HG03575 (cell line): ENCODE measurements around the gene VIM.

Source experiments
- ATAC-seq: cut with Tn5 transposase; IDR thresholded peaks from one replicate; pipeline ENCODE4 v1.9.1; 2021; ENCODE audit not compliant: unreplicated experiment, insufficient number of reproducible peaks, low FRiP score; ENCODE audit errors: extremely low read depth

The VIM gene

DNA sequence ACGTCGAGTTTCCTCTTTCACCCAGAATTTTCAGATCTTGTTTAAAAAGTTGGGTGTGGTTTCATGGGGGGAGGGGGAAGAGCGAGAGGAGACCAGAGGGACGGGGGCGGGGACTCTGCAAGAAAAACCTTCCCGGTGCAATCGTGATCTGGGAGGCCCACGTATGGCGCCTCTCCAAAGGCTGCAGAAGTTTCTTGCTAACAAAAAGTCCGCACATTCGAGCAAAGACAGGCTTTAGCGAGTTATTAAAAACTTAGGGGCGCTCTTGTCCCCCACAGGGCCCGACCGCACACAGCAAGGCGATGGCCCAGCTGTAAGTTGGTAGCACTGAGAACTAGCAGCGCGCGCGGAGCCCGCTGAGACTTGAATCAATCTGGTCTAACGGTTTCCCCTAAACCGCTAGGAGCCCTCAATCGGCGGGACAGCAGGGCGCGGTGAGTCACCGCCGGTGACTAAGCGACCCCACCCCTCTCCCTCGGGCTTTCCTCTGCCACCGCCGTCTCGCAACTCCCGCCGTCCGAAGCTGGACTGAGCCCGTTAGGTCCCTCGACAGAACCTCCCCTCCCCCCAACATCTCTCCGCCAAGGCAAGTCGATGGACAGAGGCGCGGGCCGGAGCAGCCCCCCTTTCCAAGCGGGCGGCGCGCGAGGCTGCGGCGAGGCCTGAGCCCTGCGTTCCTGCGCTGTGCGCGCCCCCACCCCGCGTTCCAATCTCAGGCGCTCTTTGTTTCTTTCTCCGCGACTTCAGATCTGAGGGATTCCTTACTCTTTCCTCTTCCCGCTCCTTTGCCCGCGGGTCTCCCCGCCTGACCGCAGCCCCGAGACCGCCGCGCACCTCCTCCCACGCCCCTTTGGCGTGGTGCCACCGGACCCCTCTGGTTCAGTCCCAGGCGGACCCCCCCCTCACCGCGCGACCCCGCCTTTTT is at the start of gene VIM:
VIM (plus strand) TSS at position 151 of the 925 bp plus-strand sequence. CDS start 1,182 bp downstream, outside the sequence.
- no peak for ATAC-seq

DNA sequence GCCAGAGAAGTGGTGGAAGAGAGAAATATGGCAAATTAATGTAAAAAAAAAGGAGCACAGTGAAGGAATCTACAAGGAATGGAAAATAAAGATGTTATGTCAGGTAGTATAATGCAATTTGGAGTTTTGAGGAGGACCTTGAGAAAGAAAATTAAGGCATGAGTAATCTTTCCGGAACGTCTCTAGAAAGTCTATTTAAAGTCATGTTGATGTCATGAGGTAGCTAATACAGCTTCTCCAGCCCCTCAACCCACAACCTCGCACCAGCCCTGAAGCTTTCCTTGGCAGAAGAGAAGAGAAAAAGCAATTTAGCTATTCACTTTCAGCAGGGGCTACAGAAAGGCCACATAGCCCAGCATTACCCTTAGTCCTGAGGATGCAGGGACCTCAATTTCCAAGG is 49.0 kb upstream of the VIM start:
- ATAC-seq, result no peak

- no peak for ATAC-seq
Observed at GRCh38 chr10:17181110-17181509, 46.9 kb upstream of the VIM start.

GRCh38 chr10:17181751-17182150 is 46.3 kb upstream of the VIM start:
- ATAC-seq, result no peak

DNA sequence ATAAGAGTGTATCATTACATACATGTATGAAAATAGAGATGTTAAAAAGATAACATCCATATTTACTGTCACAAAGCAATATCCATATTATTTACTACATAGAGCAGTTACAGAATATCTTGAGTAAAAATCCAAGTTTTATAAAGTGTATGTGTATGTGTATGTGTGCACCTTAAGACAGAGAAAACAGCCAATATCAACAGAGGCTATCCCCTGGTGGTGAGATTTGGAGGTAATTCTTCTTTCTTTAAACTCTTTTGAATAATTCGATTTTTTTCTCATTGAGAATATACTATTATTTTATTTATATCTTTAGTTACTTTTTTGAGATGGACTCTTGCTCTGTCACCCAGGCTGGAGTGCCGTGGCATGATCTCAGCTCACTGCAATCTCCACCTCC is 44.9 kb upstream of the VIM start:
- ATAC-seq, result no peak

DNA sequence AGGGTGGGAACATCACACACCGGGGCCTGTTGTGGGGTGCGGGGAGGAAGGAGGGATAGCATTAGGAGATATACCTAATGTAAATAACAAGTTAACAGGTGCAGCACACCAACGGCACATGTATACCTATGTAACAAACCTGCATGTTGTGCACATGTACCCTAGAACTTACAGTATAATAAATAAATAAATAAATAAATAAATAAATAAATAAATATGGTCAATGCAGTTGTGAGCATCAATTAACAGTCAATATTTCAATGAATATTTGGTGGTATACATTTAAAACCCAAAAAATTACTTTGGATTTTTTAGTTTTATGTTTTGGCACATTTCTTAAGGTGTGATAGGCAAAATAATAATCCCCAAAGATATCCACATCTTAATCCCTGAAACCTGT is 42.2 kb upstream of the VIM start:
- ATAC-seq, result no peak

- ATAC-seq, result no peak
Observed at GRCh38 chr10:17188644-17189172, 39.3 kb upstream of the VIM start.

DNA sequence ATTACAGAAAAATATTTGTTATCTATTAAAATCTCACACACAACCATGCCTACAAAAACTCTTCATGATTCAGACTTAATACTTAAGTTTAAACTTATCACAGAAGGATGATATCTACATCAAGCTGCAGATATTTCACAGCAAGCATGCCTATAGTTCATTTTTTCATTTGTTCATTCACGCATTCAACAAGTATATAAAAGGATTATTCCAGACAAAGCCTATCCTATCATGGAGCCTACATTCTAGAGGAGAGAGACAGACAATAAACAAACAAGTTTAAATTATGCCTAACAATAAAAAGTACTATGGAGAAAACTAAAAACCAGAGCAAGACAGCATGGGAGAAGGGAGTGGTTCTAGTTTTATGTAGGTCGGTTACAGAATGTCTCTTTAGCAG is 37.4 kb upstream of the VIM start:
- no peak for ATAC-seq

DNA sequence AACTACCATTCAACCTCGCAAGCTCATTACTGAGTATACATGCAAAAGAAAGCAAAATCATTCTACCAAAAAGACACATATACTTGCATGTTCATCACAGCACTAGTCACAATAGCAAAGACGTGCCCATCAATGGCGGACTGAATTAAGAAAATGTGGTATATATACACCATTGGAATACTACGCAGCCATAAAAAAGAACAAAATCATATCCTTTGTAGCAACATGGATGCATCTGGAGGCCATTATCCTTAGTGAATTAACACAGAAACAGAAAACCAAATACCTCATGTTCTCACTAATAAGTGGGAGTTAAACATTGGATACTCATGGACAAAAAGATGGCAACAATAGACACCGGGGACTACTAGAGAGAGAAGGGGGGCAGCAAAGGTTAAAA is 33.0 kb upstream of the VIM start:
- no peak for ATAC-seq

DNA sequence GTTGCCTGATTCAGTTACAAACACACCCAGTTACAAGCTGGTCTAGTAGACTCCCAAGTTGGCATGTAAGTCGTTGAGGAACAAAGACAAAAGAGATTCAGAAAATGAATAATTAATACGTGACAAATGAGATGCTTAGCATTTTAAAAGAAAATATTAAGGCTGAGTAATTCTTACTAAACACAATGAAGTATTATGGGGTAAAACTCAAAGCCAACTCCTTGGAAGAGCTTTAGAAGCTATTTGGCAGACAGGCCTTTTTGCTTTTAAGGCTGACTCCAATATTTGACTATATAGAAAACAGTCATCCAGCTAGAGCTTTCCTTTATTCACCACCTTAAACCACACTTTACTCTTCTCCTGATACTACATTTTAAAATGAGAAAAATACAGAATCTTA is 32.0 kb upstream of the VIM start:
- no peak for ATAC-seq

GRCh38 chr10:17196573-17196972 is 31.5 kb upstream of the VIM start:
- ATAC-seq, result no peak

DNA sequence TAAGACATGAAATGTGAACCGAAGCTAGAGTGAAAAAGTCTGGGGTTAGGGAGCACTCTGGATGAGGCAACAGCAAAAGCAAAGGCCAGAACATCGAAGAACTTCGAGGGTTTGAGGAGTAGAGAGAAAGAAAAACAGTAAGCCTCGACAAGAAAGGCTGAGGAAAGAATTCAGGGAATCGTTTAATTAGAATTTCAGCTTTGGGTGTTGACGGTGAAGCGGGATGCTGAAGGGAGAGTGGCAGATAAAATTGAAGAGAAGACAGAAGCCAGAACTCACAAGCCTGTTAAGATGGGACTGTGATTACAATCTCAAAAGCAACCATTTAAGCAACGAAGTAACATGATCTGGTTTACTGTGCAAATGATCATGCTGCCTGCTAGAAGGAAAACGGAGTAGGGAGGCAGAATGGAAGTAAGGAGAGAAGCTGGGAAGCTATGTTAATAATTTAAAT is 28.7 kb upstream of the VIM start:
- ATAC-seq, result no peak

- no peak for ATAC-seq
Observed at GRCh38 chr10:17200001-17200911, 27.8 kb upstream of the VIM start.

GRCh38 chr10:17200912-17201793 is 26.9 kb upstream of the VIM start, which contains the start of gene TRDMT1:
TSS of gene TRDMT1 (minus strand) at chr10:17201672. CDS start at chr10:17201634, 38 bp downstream.
- ATAC-seq, result peak; percentile 49

DNA sequence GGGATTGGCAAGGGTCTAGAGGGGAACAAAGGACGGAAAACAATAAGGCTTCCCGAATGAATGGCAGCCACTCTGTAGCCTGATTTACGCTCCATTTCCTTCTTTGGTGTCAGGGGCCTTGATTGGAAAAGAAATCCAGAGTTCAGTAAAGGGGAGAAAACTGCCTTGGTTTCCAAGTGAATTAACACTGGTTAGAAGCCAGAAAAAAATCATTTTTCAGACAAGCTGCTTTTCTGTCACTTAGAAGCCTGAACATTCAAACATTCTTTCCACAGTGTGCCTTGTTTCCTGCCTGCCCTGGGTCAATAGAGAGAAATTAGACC is 26.3 kb upstream of the VIM start:
- no peak for ATAC-seq

GRCh38 chr10:17202506-17202905 is 25.5 kb upstream of the VIM start:
- no peak for ATAC-seq

DNA sequence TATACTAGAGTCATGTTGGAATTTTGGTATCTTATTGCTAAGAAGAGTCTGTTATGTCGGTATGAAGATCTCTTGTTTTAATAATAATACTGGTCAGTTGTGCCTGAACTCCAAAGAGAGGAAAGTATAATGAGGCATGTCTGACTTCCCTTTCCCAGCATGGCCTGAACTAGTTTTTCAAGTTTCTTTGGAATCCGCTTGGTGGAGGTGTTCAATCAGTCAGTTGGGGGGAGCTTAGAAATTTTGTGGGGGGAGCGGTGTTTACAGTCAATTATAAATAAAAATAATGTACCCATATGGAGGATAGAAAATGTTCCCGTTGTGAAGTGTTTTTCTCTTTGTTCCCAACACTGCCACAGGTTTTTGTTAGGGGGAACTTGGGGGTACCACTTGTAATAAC is 25.0 kb upstream of the VIM start:
- ATAC-seq, result no peak

DNA sequence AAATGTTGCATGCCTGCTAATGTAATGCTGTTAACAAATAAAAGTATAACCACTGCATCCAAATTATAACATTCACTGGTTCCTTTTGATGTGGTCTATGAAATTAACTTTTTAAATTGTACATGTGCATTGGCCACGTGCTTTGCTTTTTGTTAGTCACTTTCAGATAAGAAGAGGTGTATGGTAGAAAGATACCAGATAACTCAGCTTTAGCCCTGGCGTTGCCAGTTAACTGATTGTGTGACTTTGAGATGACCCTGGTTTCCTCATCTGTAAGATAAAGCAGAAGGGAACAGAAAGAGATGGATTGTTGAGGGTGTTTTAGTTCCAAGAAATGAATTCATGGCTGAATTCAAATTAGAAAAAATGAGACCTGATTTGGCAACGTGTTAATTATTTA is 24.6 kb upstream of the VIM start:
- no peak for ATAC-seq
